CMK (cell line): ENCODE measurements around the gene CDC45.

Source experiments
- DNase-seq: peaks from one replicate; pipeline ENCODE4 v3.0.0-alpha.2; 2010; ENCODE audit warnings: low read depth

CDC45 gene

DNA sequence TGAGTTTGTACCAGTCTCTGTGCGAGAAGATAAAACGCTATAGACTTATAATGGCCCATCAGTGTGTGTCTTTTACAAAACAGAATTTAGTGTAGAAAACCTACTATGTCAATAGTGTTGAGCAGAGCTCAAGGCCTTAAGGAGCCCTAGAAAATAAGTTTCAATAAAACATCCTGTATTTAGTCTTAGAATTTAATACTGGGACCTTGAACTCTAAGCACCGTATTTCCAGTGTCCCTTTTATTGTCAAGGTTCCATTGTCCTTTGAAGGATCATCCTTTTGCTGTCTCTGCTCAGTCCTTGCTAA, 16.6 kb downstream of the CDC45 start:
- DNase-seq: no peak

DNA sequence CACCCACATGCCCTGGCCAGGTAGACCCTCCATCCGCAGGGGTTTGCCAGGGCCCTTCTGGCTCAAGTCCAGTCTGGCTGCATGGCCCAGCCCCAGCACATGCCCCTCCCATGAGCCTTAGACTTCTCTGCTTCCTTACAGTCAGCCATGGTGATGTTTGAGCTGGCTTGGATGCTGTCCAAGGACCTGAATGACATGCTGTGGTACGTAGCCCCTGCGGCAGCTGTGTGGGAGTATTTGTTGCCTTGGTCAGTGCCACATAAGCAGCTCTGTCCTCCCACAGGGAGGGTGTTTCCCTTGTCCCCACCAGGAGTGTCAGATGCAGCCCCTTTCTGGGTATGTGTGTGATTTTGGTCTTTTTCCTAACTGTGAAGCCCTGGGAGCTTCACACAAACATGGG, 17.5 kb downstream of the CDC45 start:
- no peak for DNase-seq

DNA sequence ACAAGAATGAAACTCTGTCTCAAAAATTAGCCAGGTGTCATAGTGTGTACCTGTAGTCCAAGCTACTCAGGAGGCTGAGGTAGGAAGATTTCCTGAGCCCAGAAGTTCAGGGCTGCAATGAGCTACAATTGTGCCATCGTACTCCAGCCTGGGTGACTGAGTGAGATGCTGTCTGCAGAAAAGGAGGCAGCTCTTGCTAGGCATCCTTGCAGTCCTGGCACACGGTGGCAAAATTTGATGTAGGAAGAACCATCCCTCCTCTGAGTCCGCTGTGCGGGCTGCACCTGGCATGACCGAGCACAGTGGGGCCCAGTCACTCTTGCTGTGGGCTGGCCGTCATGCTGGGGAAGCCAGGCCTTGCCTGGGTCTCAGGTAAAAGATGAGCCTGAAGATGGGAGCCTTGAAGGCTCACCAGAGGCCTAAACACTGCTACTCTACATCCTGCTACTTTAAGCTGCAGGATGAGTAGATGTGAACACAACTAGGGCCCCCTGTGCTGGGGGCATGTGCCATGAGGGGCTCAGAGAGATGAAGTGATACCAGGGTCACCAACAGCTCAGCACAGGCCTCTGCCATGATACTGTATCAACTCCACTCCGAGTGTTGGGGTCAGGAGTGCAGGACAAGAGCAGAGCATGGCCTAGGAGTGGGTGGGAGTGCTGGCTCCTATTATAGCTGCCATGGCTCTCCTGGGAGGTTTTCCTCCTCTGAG, 18.6 kb downstream of the CDC45 start:
- DNase-seq: no peak

DNA sequence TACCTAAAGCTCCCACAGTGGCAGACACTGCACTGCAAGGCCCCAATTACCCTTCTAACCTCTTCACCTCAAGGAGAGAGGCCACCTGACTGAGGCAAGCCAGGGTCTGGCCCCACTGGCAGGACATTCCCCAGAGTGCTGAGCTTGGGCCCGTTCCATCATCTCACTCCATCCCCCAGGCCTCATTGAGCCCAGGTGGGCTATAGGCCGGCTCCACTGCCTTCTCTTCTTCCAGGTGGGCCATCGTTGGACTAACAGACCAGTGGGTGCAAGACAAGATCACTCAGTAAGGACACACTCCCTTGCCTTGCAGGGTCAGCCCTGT, 19.1 kb downstream of the CDC45 start:
- no peak for DNase-seq

DNA sequence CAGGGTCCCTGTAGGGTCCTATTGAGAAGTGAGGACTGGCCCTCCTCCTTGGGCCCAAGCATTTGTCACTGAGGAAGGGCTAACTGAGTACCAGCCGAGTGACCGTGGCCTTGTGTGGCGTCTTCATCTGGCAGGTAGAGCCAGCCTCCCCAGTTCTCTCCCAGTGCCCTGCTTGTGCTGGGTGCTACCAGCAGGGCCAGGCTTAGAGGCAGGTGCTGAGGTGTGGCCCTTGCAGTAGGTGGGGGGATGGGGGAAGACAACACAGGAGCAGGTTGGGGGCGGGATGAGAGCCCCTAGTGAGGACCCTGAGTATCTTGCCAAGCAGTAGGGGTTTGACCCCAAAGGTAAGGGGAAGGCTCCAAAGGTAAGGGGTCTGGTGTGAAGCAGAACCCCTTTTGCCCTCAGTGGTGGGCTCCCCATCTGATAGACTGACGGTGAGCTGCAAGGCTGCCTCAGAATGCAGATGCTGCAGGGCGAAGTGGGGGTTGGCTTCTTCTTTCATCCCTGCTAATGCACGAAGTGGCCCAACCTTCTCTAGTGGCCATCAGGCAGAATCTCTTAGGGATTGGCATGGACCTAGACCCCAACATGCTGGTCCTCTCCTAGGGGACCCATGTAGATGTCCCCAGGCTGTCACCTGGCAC, 19.6 kb downstream of the CDC45 start:
- no peak for DNase-seq

DNA sequence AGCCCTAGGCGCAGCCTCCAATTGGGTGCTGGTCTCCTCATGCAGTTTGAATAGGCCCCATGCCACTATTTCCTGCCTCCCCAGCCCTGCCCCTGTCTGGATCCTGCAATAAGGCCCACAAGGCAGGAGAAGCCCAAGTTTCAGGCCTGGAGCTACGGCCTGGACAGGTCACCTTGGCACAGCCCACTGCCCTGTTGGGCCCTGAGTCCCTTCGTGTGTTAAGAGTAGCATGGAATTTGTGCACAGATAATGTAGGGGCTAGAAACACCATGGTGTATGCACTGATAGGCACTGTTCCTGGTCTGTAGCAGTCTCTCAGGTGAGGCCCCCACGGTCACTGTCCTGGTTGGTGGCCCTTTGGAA, 20.1 kb downstream of the CDC45 start:
- DNase-seq: no peak

DNA sequence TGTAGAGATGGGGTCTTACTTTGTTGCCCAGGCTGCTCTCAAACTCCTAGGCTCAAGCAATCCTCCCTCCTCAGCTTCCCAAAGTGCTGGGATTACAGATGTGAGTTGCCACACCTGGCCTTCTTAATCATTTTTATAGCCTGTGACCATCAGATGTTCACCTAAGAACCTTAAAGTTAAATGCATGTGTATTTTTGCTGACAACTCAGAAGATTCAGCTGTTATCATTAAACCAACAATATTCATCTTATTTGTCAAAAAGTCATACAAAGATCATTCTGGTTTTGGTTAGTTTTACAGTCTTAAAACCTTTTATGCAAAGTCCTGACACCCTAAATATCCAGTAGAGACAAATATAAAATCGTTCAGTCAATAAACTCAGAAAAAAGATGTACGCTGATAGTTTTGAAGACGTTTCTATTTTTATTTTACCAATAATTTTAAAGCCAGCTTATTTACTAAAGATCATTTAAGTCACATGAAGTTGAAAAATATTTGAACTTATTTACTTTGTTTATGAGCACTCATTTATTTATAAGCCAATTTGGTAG, 22.3 kb downstream of the CDC45 start:
- DNase-seq: no peak

DNA sequence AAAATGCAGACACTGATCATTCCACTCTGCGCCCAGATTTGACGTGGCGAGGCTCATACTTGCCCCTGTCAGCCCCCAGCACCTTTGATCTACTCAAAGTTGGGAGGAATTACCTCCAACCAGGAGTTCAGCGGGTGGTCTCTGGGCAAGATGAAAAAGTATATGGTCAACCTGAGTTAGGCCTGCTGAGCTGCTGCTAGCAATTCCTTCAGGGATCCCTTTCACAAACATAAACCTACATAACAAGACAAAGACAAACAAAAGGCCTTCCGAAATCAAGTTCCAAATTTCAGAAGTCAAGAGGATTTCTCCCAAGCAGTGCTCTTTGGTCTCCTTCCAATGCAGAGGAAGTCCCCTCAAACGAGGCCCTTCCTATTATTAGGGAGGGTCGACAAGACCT, 23.6 kb downstream of the CDC45 start:
- DNase-seq: no peak

DNA sequence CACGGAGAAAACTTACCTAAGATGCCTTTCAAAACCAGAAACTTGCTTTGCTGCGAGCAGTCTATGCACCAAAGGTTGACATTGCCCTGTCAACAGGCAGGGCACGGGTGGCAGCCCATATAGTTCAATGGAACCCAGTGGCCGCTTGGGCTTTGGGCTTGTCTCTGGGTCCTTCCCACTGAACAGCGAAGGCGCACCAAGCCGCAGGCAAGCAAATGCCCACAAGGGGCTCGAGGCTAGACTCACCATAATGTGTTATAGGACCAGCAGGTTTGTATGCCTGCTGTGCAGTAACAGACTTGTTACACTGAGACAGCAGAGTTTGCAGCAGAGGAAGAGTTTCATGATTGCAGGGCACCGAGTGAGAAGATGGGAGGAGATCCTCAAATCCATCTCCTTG, 24.1 kb downstream of the CDC45 start:
- DNase-seq: no peak

DNA sequence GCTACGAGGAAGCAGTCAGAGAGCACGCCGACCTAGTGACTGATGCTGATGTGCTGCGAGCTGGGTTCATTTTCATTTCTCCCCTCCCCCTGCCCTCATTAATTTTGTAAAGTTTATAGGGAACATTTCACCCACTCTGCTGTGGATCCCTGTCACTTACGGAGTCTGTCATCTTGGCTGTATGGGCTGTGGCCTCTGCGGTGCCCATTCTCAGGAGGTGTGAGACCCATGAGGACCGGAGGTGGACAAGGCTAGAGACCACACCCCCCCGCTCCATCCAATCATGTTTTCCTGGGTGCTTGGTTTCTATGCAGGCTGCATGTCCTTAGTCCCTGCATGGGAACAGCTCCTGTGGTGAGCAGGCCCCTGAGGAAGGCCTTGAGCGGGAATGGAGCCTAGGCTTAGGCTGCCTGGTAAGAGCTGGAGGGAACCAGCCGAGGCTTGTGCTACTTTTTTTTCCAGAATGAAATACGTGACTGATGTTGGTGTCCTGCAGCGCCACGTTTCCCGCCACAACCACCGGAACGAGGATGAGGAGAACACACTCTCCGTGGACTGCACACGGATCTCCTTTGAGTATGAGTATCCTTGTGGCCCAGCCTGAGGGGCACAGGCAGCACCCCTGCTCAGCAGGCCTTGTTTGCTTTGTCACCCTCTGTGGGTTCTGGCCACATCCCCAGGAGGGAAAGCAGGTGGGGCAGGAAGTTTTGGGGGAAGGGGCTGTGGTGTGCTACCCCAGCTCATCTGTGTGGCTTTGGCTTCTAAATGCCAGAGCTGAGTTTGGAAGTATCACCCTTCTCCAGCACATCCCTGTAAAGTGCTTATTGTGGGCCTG, 25.4 kb downstream of the CDC45 start:
- DNase-seq: no peak

DNA sequence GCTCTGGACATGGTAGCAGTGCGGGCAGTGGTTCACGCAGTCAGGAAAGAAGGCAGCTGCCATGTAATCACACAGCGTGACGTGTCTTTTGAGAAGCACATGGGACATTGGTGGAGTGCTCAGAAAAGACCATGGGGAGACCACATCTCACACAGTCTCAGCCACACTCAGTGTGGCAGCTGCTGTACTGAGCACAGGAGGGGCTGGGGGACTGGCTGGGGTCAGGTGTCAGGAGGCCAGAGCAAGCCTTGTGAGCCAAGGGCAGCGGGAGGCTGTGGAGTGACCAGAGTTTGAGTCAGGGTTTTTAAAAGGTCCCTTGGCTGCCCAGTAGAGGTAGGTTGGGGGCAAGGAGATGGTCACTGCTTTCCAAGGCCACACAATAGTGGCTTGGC, 26.0 kb downstream of the CDC45 start:
- no peak for DNase-seq

DNA sequence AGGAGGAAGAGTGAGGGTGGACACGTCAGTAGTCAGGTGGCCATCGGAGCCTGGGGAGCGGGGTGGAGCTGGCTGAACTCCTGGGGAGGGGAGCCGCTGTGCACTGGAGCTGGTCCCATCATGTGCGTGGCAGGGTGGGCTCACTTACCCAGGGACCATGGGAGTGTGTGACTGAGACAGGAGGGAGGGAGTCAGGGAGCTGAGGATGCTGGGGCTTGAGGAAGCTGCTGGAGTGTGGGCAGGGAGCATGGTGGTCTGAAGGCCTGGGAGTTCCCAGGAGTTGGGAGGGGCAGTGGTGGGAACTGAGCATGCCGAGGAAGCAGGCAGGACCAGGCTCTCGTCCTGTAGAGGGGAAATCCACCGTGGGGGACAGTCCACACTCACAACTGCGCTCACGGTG, 26.5 kb downstream of the CDC45 start:
- no peak for DNase-seq

DNA sequence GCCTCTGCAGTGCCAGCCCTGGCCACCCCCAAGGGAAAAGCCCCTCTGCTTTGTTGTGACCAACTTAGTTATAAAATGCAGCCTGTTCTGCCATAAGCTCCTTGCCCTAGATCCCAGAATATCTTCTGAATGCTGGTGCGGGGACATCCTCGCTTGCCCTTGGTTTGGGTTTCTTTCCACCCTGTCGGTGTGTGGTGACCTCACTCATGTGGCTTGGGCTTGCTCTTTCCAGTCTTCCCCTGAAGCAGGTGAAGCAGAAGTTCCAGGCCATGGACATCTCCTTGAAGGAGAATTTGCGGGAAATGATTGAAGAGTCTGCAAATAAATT, 27.8 kb downstream of the CDC45 start:
- no peak for DNase-seq

DNA sequence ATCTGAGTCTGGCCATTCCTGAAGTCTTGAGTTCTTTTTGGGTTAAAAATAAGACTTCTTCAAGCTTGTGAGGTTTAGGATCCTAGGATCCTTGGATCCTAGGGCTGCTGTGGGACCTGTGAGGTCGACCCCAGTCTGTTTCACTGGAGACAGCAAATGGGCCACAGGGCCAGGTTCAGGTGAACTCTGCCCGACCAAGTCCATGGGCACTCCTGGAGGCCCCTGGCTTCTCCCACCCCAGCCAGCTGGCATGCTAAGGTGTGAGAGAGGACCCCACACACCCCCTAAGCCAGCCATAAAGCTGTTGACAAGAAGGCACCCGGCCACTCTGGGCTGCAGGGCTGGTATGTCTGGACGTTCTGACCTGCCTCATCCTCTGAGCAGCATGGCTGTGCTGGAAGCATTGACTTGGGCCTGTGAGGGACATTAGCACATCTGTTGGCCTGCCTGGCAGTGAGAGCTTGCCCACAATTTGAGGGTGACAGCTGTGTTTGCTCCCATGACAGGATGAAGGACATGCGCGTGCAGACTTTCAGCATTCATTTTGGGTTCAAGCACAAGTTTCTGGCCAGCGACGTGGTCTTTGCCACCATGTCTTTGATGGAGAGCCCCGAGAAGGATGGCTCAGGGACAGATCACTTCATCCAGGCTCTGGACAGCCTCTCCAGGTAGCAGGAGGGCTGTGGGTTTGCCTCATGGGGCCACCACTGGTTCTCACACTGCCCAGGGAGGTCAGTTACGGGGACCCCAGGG, 28.5 kb downstream of the CDC45 start:
- DNase-seq: no peak

DNA sequence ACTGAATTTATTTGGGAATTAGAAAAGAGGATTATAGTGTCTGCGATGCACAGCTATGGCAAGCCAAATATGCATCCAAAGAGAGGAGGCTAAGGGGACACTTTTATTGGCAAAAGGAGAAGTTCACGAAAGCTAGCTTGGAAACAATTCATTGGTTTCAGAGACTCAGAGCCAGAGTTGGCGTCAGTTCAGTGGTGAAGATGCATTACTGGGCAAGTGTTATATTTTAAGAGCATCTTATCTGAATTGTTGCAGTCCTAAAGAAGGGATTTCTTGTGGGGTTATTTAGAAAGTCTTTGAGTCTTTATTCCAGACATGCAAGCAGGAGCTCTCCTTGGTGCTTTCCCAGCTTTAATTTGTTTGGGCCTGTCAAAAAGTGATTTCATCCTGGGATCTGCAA, 29.5 kb downstream of the CDC45 start:
- DNase-seq: no peak

DNA sequence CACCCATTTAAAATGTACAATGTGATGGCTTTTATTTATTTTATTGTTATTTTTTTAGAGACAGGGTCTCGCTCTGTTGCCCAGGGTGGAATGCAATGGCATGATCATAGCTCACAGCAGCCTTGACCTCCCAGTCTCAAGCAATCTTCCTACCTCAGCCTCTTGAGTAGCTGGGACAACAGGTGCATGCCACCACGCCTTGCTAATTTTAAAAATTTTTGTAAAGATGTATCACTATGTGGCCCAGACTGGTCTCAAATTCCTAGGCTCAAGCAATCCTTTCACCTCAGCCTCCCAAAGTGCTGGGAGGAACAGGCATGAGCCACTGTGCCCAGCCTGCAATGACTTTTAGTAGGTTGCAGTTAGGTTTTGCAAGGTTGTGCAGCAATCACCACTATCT, 30.2 kb downstream of the CDC45 start:
- no peak for DNase-seq

DNA sequence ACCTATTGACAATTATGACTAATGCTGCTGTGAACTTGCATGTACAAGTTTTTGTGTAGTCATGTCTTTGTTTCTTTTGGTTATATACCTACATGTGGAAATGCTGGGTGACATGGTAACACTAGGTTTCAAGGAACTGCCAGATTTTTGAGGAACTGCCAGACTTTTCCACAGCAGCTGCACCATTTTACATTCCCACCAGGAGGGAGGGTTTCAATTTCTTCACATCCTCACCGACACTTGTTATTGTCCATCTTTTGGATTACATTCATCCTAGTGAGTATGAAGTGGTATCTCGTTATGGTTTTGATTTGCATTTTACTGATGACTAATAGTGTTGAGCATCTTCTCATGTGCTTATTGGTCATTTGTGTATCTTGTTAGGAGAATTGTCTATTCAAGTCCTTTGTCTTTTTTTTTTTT, 31.2 kb downstream of the CDC45 start:
- no peak for DNase-seq

DNA sequence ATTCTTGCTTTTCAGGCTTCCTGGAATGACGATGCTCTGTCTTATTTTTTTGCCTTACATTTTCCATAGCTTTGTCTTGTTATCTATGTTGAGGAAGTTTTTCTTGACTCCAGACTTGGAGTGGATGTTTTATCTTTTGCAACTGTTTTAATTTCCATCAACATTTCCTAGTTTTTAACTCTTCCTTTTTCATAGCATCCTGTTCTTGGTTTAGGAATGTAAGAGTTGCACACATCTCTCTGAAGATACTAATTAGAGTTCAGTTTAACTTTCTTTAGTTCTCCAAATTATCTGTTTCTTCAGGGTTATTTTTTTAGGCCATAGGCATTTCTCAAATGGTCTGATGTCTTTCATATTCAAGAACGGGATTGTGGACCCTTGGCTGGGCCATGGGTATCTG, 34.1 kb downstream of the CDC45 start:
- DNase-seq: no peak

DNA sequence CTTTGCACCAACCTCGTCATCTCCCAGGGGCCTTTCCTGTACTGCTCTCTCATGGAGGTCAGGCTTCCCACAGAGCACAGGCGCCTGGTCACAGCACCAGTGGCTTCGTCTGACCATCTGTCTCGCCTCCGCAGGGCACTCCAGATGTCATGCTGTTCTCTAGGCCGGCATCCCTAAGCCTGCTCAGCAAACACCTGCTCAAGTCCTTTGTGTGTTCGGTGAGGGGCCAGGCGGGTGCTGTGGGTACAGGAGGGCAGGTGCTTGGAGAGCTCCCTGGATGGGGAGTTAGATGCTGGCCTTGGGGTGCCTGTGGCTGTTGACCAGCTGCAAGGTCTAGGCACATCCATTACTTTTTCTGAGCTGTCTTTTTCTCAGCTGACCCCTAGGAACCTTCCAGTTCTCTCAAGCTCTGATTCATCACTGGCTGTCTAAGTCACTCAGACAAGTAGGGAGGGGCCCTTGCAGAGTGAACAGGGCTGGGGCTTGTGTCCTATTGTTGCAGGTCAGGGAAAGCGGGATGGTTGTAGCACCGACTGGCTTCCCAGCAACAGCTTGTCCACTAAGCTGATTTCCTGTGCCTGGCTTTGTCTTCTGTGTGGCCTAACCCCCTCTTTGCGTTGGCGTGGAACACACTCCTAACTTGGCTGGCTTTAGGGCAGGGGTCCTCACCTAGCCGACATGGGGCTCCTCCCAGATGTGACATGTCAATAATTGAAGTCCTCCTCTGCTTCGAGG, 35.3 kb downstream of the CDC45 start:
- no peak for DNase-seq

DNA sequence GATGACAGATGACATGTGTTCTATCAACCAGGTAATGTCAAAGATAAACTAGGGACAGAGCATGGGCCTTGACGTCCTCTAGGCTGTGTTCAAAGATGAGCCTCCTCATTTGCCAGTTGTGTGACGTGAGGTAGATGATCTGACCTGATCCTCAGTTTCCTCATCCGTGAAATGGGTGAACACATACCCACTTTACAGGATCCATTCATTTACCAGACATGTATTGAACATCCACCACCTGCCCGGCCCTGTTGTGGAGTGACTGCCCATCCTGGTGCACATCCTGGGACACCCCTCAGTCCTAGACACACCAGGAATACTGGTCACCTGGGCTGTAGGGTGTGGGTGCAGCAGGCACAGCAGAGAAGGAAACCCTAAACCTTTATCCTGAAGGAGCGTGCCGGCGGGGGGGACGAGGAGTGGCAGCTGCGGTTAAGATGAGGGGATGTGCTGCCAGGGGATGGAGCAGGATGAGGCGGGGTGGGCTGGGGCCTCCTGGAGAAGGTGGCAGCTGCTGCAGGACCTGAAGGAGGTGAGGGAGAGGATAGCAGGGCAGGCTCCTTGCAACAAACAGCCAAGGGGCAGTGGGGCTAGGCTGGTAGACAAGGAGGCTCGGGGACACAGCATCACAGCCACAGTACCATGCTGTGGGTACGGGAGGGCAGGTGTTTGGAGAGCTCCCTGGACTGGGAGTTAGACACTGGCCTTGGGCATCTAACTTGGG, 36.1 kb downstream of the CDC45 start:
- no peak for DNase-seq

DNA sequence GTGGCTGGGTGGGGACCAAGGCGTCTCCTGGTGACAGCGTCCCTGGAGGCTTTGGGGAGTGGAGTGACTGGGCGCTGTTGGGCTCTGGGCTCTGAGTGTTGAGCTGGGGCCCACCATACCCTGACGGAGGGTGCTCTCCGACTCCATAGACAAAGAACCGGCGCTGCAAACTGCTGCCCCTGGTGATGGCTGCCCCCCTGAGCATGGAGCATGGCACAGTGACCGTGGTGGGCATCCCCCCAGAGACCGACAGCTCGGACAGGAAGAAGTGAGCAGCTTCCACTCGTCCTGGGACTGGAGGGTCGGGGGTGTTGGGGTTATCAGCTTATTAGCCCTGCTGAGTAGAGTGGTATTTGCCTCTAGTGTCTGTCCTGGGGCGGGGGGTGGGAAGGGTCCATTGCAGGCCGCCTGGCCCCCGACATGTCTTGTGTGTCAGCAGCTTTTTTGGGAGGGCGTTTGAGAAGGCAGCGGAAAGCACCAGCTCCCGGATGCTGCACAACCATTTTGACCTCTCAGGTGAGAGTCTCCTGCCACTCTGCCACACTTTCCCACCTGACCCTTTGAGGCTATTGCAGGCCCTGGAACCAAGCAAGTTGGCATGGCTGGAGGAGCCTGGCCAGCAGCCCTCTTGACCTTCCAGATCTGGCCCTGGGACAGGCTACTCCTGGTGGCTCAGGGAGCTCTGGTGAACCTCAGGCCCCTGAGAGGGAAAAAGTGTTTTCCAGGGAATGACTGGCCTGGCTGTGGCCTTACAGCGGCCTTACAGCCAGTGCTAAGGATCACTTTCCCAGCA, 36.9 kb downstream of the CDC45 start:
- no peak for DNase-seq
